ACC112 (cell line): Measurements from ENCODE around the gene PHKA1.
"Not testable (repeated sequence)": the region's sequence is repeated elsewhere in the genome, so short reads cannot be mapped to it uniquely, and the experiment has no call there.

Experiments used
- H2AFZ ChIP-seq: fragments of 200-600 bp; sonication (generic); one replicate; pipeline ENCODE4 v1.6.0; 2017; ENCODE audit warnings: antibody characterized with exemption, low read length; ENCODE audit not compliant: unreplicated experiment
- H3K27ac ChIP-seq: fragments of 200-600 bp; sonication (generic); 2 replicates; pipeline ENCODE4 v1.5.1; 2014; ENCODE audit warnings: low read depth, mild to moderate bottlenecking, antibody characterized with exemption, low read length, moderate library complexity
- H3K27me3 ChIP-seq: fragments of 200-600 bp; sonication (generic); 2 replicates; pipeline ENCODE4 v1.6.1; 2014; ENCODE audit warnings: mild to moderate bottlenecking, antibody characterized with exemption, low read length, moderate library complexity, mixed read lengths; ENCODE audit not compliant: insufficient read depth
- H3K36me3 ChIP-seq: fragments of 200-600 bp; sonication (generic); 2 replicates; pipeline ENCODE4 v1.6.1; 2016; ENCODE audit warnings: mild to moderate bottlenecking, antibody characterized with exemption, low read length, moderate library complexity, mixed read lengths; ENCODE audit not compliant: insufficient read depth
- H3K4me1 ChIP-seq: fragments of 200-600 bp; sonication (generic); one replicate; pipeline ENCODE4 v1.6.1; 2016; ENCODE audit warnings: low read length, mixed read lengths; ENCODE audit not compliant: insufficient read depth, unreplicated experiment, control insufficient read depth
- H3K4me3 ChIP-seq: fragments of 200-600 bp; sonication (generic); 2 replicates; pipeline ENCODE4 v1.5.1; 2014; ENCODE audit warnings: mild to moderate bottlenecking, low read depth, low read length
- H3K79me2 ChIP-seq: fragments of 200-600 bp; sonication (generic); one replicate; pipeline ENCODE4 v1.6.0; 2016; ENCODE audit warnings: low read length; ENCODE audit not compliant: control insufficient read depth, unreplicated experiment, insufficient read depth

PHKA1 gene

DNA sequence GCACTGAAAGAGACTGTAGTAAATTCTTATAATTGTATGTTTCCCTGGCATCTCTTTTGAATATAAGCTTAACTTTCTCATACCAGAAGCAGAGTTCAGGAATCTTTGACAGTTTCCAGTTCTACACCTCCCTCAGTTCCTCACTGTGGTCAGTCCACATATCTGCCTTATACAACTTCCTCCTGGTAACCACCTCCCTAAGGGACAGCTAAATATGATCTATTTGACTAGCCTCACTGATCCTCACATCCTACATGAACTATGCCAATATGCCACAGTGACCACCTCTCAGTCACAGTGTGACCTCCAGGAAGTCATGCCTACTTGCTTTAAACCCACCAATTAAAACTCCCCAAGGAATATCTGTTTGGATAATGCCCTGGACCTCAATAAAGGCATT, 89.9 kb downstream of the PHKA1 start:
- Histone ChIP-seq H3K4me3 (no peak overlapping the region), H2AFZ (no peak overlapping the region), H3K27me3 (no peaks in the 10 kb centered on the region), H3K79me2 (no peaks in the 10 kb centered on the region), H3K36me3 (no peaks in the 10 kb centered on the region), H3K27ac (peak overlapping the region; percentile 100; the same call in 1 of the 2 replicates), H3K4me1 (peaks cover 40% of the 10 kb centered on the region)

DNA sequence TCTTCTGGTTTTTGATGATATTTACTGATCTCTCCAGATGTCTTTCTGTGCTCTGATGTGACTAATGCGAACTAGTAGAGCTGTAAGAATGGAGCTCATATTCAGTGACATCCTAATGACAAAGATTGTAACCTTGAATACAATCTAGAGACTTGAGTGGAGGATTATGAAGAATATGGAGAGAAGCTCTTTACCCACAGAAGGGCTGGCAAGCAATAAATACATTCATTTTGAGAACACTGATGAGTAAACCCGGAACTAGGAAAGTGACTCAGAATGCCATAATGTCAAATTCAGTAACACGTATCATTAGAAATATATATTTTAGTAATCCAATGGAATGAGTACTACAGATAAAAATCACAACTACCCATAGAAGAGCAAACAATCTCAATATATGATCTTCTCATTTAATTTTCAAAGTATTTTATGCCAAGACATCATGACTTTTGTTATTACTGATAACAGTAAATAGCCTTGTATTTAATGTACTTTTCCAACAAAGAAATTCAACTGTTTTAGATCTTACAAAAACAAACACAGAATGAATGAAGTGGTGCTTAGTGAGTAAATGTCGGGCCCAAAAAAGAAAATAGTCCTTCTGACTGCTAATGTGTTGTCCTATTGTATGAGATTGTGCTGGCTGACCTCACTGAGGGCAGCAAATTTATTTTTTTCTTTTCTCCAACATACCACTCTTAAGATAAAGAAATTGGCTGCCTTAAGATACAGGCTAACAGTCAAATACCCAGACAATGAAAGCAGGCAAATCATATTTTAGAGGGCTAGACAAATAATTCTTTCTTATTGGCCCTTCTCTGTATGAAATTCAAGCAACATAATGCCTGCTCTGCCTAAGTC, 92.3 kb downstream of the PHKA1 start:
- Histone ChIP-seq H3K27ac (peak overlapping the region; percentile 100), H3K4me3 (peak overlapping the region; percentile 64; the same call in 1 of the 2 replicates), H3K27me3 (no peaks in the 10 kb centered on the region), H3K36me3 (peaks cover 7% of the 10 kb centered on the region; the same call in 1 of the 2 replicates), H2AFZ (no peak overlapping the region), H3K4me1 (peaks cover 47% of the 10 kb centered on the region), H3K79me2 (no peaks in the 10 kb centered on the region)

DNA sequence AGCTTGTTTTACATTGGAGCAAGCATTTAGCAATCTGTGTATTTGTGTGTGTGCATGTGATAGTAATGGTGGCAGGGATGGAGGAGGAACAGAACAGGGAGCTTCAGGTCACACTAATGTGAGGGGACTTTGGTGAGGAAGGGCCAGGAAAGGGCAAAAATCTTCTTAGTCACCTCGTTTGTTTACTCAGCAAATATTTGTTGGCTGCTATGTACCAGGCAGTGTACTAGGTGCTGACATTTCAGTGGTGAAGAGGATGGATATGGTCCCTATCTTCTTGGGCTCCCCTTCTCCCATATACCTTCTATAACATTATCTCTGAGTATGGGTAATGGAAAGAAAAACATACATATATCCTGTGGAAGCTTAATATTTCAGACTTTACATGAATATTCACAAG, 92.9 kb downstream of the PHKA1 start:
- no peak overlapping the region for H2AFZ ChIP-seq
- H3K27me3 ChIP-seq: no peaks in the 10 kb centered on the region
- H3K4me1 ChIP-seq: peaks cover 47% of the 10 kb centered on the region
- peaks cover 7% of the 10 kb centered on the region; the same call in 1 of the 2 replicates for H3K36me3 ChIP-seq
- no peaks in the 10 kb centered on the region for H3K79me2 ChIP-seq
- H3K27ac ChIP-seq: peak overlapping the region; percentile 100
- H3K4me3 ChIP-seq: peak overlapping the region; percentile 64

DNA sequence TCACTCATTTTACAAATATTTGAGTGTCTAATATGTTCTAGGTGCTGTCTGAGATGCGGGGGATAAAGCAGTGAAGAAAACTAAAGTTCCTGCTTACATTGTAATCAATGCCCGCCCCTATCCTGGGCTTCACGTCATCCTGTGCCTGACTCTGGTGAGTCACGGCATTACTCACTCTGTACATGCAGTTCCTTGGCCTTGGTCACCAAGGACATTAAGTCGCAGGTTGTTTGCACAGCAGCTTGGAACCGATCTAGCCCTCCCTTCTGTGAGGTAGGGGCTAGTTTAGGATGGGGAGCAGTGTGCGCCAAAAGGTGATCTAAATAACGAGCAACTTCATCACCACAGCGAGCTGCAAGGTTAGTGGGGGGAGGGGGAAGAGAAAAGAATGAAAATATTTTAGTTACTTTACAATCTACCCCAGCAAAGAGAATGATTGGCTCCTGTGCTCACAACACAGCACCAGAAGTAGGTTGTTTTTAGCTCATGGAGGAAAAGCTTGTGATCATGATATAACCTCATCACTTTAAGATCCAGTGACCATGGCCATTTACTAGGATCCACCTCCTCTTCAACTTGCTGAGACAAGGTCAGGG, 93.5 kb downstream of the PHKA1 start:
- Histone ChIP-seq H3K79me2 (no peaks in the 10 kb centered on the region), H2AFZ (peak overlapping the region; percentile 69), H3K36me3 (peaks cover 7% of the 10 kb centered on the region; the same call in 1 of the 2 replicates), H3K27ac (peak overlapping the region; percentile 100), H3K4me1 (peaks cover 47% of the 10 kb centered on the region), H3K4me3 (peak overlapping the region; percentile 64), H3K27me3 (no peaks in the 10 kb centered on the region)

GRCh38 chrX:72609313-72609712, 104.8 kb downstream of the PHKA1 start:
- Histone ChIP-seq H3K36me3 (no peaks in the 10 kb centered on the region; the same call in 1 of the 2 replicates), H3K4me3 (no peak overlapping the region), H3K79me2 (no peaks in the 10 kb centered on the region), H3K27me3 (no peaks in the 10 kb centered on the region), H3K27ac (no peak overlapping the region), H2AFZ (no peak overlapping the region), H3K4me1 (peaks cover 4% of the 10 kb centered on the region)

GRCh38 chrX:72604705-72605104, 109.4 kb downstream of the PHKA1 start:
- Histone ChIP-seq H3K27me3 (no peaks in the 10 kb centered on the region), H3K27ac (no peak overlapping the region), H3K79me2 (no peaks in the 10 kb centered on the region), H3K4me3 (no peak overlapping the region), H2AFZ (no peak overlapping the region), H3K36me3 (no peaks in the 10 kb centered on the region; the same call in 1 of the 2 replicates), H3K4me1 (peaks cover 4% of the 10 kb centered on the region)

DNA sequence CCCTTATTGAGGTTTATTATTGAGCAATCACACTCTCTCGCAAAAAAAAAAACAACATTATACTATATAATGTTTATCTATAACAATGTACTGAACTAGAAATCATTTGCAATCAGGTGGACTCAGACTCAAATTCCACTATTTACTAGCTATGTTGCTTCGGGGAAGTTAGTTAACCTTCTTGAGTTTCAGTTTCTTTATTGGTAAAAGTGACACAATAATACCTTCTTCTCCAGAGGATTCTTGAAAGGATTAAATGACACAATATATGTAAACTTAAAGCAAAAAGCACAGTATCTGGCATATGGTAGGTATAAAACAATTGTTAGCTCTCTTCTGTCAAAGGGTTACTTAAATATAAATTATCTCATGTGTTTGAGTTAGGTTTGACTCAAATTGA, 110.0 kb downstream of the PHKA1 start:
- no peaks in the 10 kb centered on the region for H3K27me3 ChIP-seq
- peaks cover 4% of the 10 kb centered on the region for H3K4me1 ChIP-seq
- no peak overlapping the region for H3K27ac ChIP-seq
- no peak overlapping the region for H2AFZ ChIP-seq
- H3K79me2 ChIP-seq: no peaks in the 10 kb centered on the region
- no peak overlapping the region for H3K4me3 ChIP-seq
- no peaks in the 10 kb centered on the region; the same call in 1 of the 2 replicates for H3K36me3 ChIP-seq

DNA sequence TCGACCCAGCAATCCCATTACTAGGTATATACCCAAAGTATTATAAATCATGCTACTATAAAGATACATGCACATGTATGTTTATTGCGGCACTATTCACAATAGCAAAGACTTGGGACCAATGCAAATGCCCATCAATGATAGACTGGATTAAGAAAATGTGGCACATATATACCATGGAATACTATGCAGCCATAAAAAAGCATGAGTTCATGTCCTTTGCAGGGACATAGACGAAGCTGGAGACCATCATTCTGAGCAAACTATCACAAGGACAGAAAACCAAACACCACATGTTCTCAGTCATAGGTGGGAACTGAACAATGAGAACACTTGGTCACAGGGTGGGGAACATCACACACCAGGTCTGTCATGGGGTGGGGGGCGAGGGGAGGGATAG, 123.1 kb downstream of the PHKA1 start:
- H3K36me3 ChIP-seq, H3K79me2 ChIP-seq, H3K4me1 ChIP-seq, H3K27me3 ChIP-seq, H3K4me3 ChIP-seq, H2AFZ ChIP-seq, H3K27ac ChIP-seq: not testable (repeated sequence)

- H2AFZ ChIP-seq: no peak overlapping the region
- H3K36me3 ChIP-seq: no peaks in the 10 kb centered on the region
- no peak overlapping the region for H3K4me3 ChIP-seq
- no peaks in the 10 kb centered on the region for H3K4me1 ChIP-seq
- H3K27me3 ChIP-seq: no peaks in the 10 kb centered on the region
- H3K27ac ChIP-seq: no peak overlapping the region
- H3K79me2 ChIP-seq: no peaks in the 10 kb centered on the region
Measured at GRCh38 chrX:72584163-72584562, 129.9 kb downstream of the PHKA1 start.

- no peaks in the 10 kb centered on the region for H3K27me3 ChIP-seq
- no peak overlapping the region for H3K4me3 ChIP-seq
- peaks cover 14% of the 10 kb centered on the region for H3K4me1 ChIP-seq
- H3K79me2 ChIP-seq: peaks cover 7% of the 10 kb centered on the region
- H3K27ac ChIP-seq: peak overlapping the region; percentile 53; the same call in 1 of the 2 replicates
- H2AFZ ChIP-seq: no peak overlapping the region
- H3K36me3 ChIP-seq: no peaks in the 10 kb centered on the region
Measured at GRCh38 chrX:72576141-72576894, 137.8 kb downstream of the PHKA1 start.
